ENCODE results near the gene PPP2R3C. TPM values are rescaled to one million over a fixed set of nuclear protein-coding genes. Genes with fewer than 3 reads are reported as not detected.

The PPP2R3C gene
- total RNA-seq, 4 donors from 2014 or later = 14.9 to 29.7 (median 20.2) TPM

- Histone ChIP-seq H3K4me1 (peaks cover 0 to 28% (median 12%) of the 10 kb centered on the region in 4 donors), H3K36me3 (peaks cover 0 to 57% (median 0%) of the 10 kb centered on the region in 3 donors), H3K27ac (peak overlapping the region in 1 of 4 donors; percentile 34), H3K9me3 (no peaks in the 10 kb centered on the region), H3K27me3 (no peaks in the 10 kb centered on the region), H3K4me3 (no peak overlapping the region)
- no peak for DNase-seq (ENCODE audit: low spot score in 2 of 2)
- WGBS, 2 donors = 78 to 83% methylated on average over 1 of the region's 1 CpG
- TF ChIP-seq POLR2A (IDR thresholded peaks at IDR 0.05) = no peak
- no peak for TF ChIP-seq EP300 (IDR thresholded peaks at IDR 0.05)
These were observed 70.0 kb downstream of the PPP2R3C start for GRCh38 chr14:35051796-35052195.

- peaks cover 0 to 28% (median 12%) of the 10 kb centered on the region in 4 donors for H3K4me1 ChIP-seq
- no peak for TF ChIP-seq POLR2A (IDR thresholded peaks at IDR 0.05)
- no peak for TF ChIP-seq CTCF (IDR thresholded peaks at IDR 0.05)
- TF ChIP-seq EP300 (IDR thresholded peaks at IDR 0.05) = no peak
- peak overlapping the region in 2 of 4 donors; percentile 29 to 34 for H3K27ac ChIP-seq
- no peak overlapping the region for H3K4me3 ChIP-seq
- WGBS, 2 donors = 0% methylated on average over 1 of the region's 1 CpG
- no peaks in the 10 kb centered on the region for H3K27me3 ChIP-seq
- DNase-seq (ENCODE audit: low spot score in 2 of 2) = no peak
- H3K36me3 ChIP-seq = peaks cover 0 to 46% (median 0%) of the 10 kb centered on the region in 3 donors
- no peaks in the 10 kb centered on the region for H3K9me3 ChIP-seq
These were observed 71.1 kb downstream of the PPP2R3C start for GRCh38 chr14:35050652-35051051.

- Histone ChIP-seq H3K9me3 (no peaks in the 10 kb centered on the region), H3K4me1 (peaks cover 0 to 38% (median 12%) of the 10 kb centered on the region in 4 donors), H3K36me3 (peaks cover 0 to 21% (median 0%) of the 10 kb centered on the region in 3 donors), H3K4me3 (no peak overlapping the region), H3K27me3 (no peaks in the 10 kb centered on the region), H3K27ac (peak overlapping the region in 2 of 4 donors; percentile 30 to 32)
- no peak for TF ChIP-seq EP300 (IDR thresholded peaks at IDR 0.05)
- TF ChIP-seq POLR2A (IDR thresholded peaks at IDR 0.05) = no peak
- no peak for TF ChIP-seq CTCF (IDR thresholded peaks at IDR 0.05)
- DNase-seq (ENCODE audit: low spot score in 2 of 2) = no peak
- WGBS, 2 donors = 69% methylated on average over 4 of the region's 4 CpGs
These were observed 73.7 kb downstream of the PPP2R3C start for GRCh38 chr14:35047976-35048513.

- peaks cover 0 to 11% (median 0%) of the 10 kb centered on the region in 3 donors for H3K36me3 ChIP-seq
- no peak for TF ChIP-seq CTCF (IDR thresholded peaks at IDR 0.05)
- no peak for TF ChIP-seq EP300 (IDR thresholded peaks at IDR 0.05)
- no peak for TF ChIP-seq POLR2A (IDR thresholded peaks at IDR 0.05)
- H3K4me3 ChIP-seq = peak overlapping the region; percentile 60 to 95 (median 89)
- H3K4me1 ChIP-seq = peaks cover 0 to 38% (median 12%) of the 10 kb centered on the region in 4 donors
- DNase-seq (ENCODE audit: low spot score in 2 of 2) = peak; percentile 24 to 30
- H3K9me3 ChIP-seq = no peaks in the 10 kb centered on the region
- H3K27me3 ChIP-seq = no peaks in the 10 kb centered on the region
- peak overlapping the region; percentile 89 to 98 (median 98) for H3K27ac ChIP-seq
- 25 to 32% methylated on average over 19 to 23 of the region's 23 CpGs for WGBS, 2 donors
These were observed 74.8 kb downstream of the PPP2R3C start for GRCh38 chr14:35046751-35047536.

- Histone ChIP-seq H3K27ac (peak within 1 kb of the TSS; percentile 89 to 98 (median 98)), H3K9me3 (no peaks in the 10 kb centered on the region)
- peak; percentile 71 to 96 for TF ChIP-seq EP300 (IDR thresholded peaks at IDR 0.05)
- TF ChIP-seq POLR2A (IDR thresholded peaks at IDR 0.05) = peak; percentile 80 to 94
- peak in 2 of 5 experiments; percentile 34 to 55 for TF ChIP-seq CTCF (IDR thresholded peaks at IDR 0.05)
These were observed 75.6 kb downstream of the PPP2R3C start, which contains the start of gene FAM177A1 for GRCh38 chr14:35046048-35046750. Gene FAM177A1, plus strand, starts transcription at chr14:35046272. Its CDS starts 192 bp downstream, at chr14:35046464.

More at GRCh38 chr14:35046048-35046750, 75.6 kb downstream of the PPP2R3C start, which contains the start of gene FAM177A1:
- H3K4me3 ChIP-seq = peak within 1 kb of the TSS; percentile 60 to 95 (median 89)
- DNase-seq (ENCODE audit: low spot score in 2 of 2) = peak; percentile 93 to 95
- 1 to 2% methylated on average over 31 to 32 of the region's 77 CpGs for WGBS, 2 donors
- H3K36me3 ChIP-seq = peaks cover 0 to 4% (median 0%) of the 10 kb centered on the region in 3 donors
- peaks cover 0 to 38% (median 12%) of the 10 kb centered on the region in 4 donors for H3K4me1 ChIP-seq
- no peaks in the 10 kb centered on the region for H3K27me3 ChIP-seq

All from tibial nerve (tissue), 4 donors.